SK-N-SH (cell line): ENCODE measurements around the gene CAND1. TPM values are rescaled to one million over a fixed set of nuclear protein-coding genes. Genes with fewer than 3 reads are reported as not detected.

Source experiments
- CTCF ChIA-PET: fragments of 300-600, 350-600 bp; formaldehyde crosslinking; extraction: SDS; loops from one replicate; lab custom pipeline; 2021; lab: Yijun Ruan, JAX
- POLR2A ChIA-PET: fragments of 350-600 bp; sonication (Branson Sonifier 250); formaldehyde crosslinking; extraction: SDS; loops from one replicate; lab custom pipeline; 2020; ENCODE audit warnings: antibody characterized with exemption, inconsistent platforms; lab: Yijun Ruan, JAX
- DNase-seq: peaks from one replicate; pipeline ENCODE4 v3.0.0; 2012
- H2AFZ ChIP-seq: fragments of 200-600 bp; sonication (generic); 2 replicates; pipeline ENCODE4 v1.8.1; 2016; ENCODE audit warnings: antibody characterized with exemption, mild to moderate bottlenecking, low read depth
- H3F3A ChIP-seq: fragments of 200-600 bp; sonication (generic); replicated peaks from 2 replicates; pipeline ENCODE3; 2016; ENCODE audit warnings: antibody characterized with exemption, mild to moderate bottlenecking; ENCODE audit not compliant: insufficient read depth
- H3K27ac ChIP-seq, 2 experiments: fragments of 200-500 bp in 1 of 2; fragments of 200-600 bp in 1 of 2; sonication (Bioruptor generic) in 1 of 2; sonication (generic), shearing (Covaris generic) in 1 of 2; 2 replicates each; pipeline versions ENCODE4 v1.5.1 to v1.6.1; 2014 to 2016; ENCODE audit warnings: low read depth in 2 of 2, inconsistent platforms in 1 of 2, low read length in 1 of 2, mild to moderate bottlenecking in 1 of 2, mixed read lengths in 1 of 2
- H3K27me3 ChIP-seq: fragments of 200-600 bp; sonication (generic), shearing (Covaris generic); 2 replicates; pipeline ENCODE4 v1.6.1; 2016; ENCODE audit warnings: mixed run types; ENCODE audit not compliant: insufficient read depth
- H3K36me3 ChIP-seq, 2 experiments: fragments of 200-500 bp in 1 of 2; fragments of 200-600 bp in 1 of 2; sonication (Bioruptor generic) in 1 of 2; sonication (generic) in 1 of 2; replicated peaks in 1 of 2; 2 replicates each; pipeline versions ENCODE3 to v1.5.1; 2014 to 2016; ENCODE audit warnings: low read length in 1 of 2, mild to moderate bottlenecking in 1 of 2; ENCODE audit not compliant: insufficient read depth in 2 of 2, control insufficient read depth in 1 of 2
- H3K4me1 ChIP-seq, 2 experiments: fragments of 200-500 bp in 1 of 2; fragments of 200-600 bp in 1 of 2; sonication (Bioruptor generic) in 1 of 2; sonication (generic), shearing (Covaris generic) in 1 of 2; 2 replicates each; pipeline versions ENCODE4 v1.5.1 to v1.6.1; 2014 to 2016; ENCODE audit warnings: low read depth in 1 of 2, low read length in 1 of 2, mixed run types in 1 of 2; ENCODE audit not compliant: insufficient read depth in 2 of 2, control insufficient read depth in 1 of 2
- H3K4me2 ChIP-seq: fragments of 200-600 bp; sonication (generic), shearing (Covaris generic); 2 replicates; pipeline ENCODE4 v1.6.1; 2017; ENCODE audit warnings: mixed run types
- H3K4me3 ChIP-seq, 2 experiments: fragments of 200-500 bp in 1 of 2; fragments of 200-600 bp in 1 of 2; sonication (Bioruptor generic) in 1 of 2; sonication (generic), shearing (Covaris generic) in 1 of 2; 2 replicates each; pipeline versions ENCODE4 v1.5.1 to v1.8.1; 2014 to 2016; ENCODE audit warnings: low read depth in 2 of 2, inconsistent platforms in 1 of 2, low read length in 1 of 2, mild to moderate bottlenecking in 1 of 2, mixed read lengths in 1 of 2, moderate library complexity in 1 of 2
- H3K79me2 ChIP-seq: fragments of 200-600 bp; sonication (generic); 2 replicates; pipeline ENCODE4 v1.8.1; 2017; ENCODE audit warnings: mild to moderate bottlenecking; ENCODE audit not compliant: insufficient read depth
- H3K9ac ChIP-seq: fragments of 200-600 bp; sonication (generic); 2 replicates; pipeline ENCODE4 v1.6.1; 2017; ENCODE audit warnings: mixed run types
- H3K9me2 ChIP-seq: fragments of 200-600 bp; sonication (generic); 2 replicates; pipeline ENCODE4 v1.6.1; 2017; ENCODE audit warnings: mixed run types
- H3K9me3 ChIP-seq: fragments of 200-600 bp; sonication (generic); 2 replicates; pipeline ENCODE4 v1.6.1; 2017; ENCODE audit warnings: mixed run types, mild to moderate bottlenecking, moderate library complexity
- H4K20me1 ChIP-seq: fragments of 200-600 bp; sonication (generic); 2 replicates; pipeline ENCODE4 v1.6.1; 2017; ENCODE audit warnings: mild to moderate bottlenecking, mixed run types; ENCODE audit not compliant: insufficient read depth
- ELF1 ChIP-seq: IDR thresholded peaks from 2 replicates; pipeline ENCODE4 v1.4.0; 2012
- FOSL2 ChIP-seq: IDR thresholded peaks from 2 replicates; pipeline ENCODE4 v1.4.0; 2012; ENCODE audit warnings: low read depth, mild to moderate bottlenecking, moderate library complexity, borderline replicate concordance
- MXI1 ChIP-seq: IDR thresholded peaks from 2 replicates; pipeline ENCODE4 v1.6.1; 2012; ENCODE audit warnings: mild to moderate bottlenecking, low read depth, low read length, improper control_type of control experiment
- RCOR1 ChIP-seq: fragments of 150-350 bp; IDR thresholded peaks from 2 replicates; pipeline ENCODE4 v1.6.1; 2017; ENCODE audit warnings: antibody characterized with exemption, low read length
- RFX5 ChIP-seq: IDR thresholded peaks from 2 replicates; pipeline ENCODE4 v1.6.1; 2012; ENCODE audit warnings: mild to moderate bottlenecking, improper control_type of control experiment, low read length
- SIN3A ChIP-seq: IDR thresholded peaks from 2 replicates; pipeline ENCODE4 v1.6.1; 2012; ENCODE audit warnings: low read depth, mild to moderate bottlenecking, low read length, moderate library complexity, borderline replicate concordance
- YY1 ChIP-seq: IDR thresholded peaks from 2 replicates; pipeline ENCODE4 v1.4.0; 2012; ENCODE audit warnings: low read depth, mild to moderate bottlenecking
- WGBS: methylation state at CpG from one replicate; pipeline ENCODE4 v1.1.6; 2017; ENCODE audit warnings: low lambda C conversion rate; 5-methylcytosine and 5-hydroxymethylcytosine counted together
- polyA plus RNA-seq, 3 experiments: library from polyadenylated mRNA; depleted of rRNA; stranded (reverse); fragments of >200 nt; gene quantifications; 2 replicates each; pipeline ENCODE4 v1.2.3, GENCODE V29; 2012
- TF ChIP-seq, protein P1 (sequence below): fragments of 200-600 bp; sonication (generic); IDR thresholded peaks from 2 replicates; pipeline ENCODE4 v1.6.1; 2017; ENCODE audit warnings: antibody characterized with exemption, mild to moderate bottlenecking, moderate library complexity
- TF ChIP-seq, protein P2 (sequence below): IDR thresholded peaks from 2 replicates; pipeline ENCODE4 v1.4.0; 2012; ENCODE audit warnings: low read depth, borderline replicate concordance
- TF ChIP-seq, protein P3 (sequence below): IDR thresholded peaks from 2 replicates; pipeline ENCODE4 v1.6.1; 2012; ENCODE audit warnings: mild to moderate bottlenecking, low read depth, low read length, moderate library complexity
- TF ChIP-seq, protein P4 (sequence below): IDR thresholded peaks from 2 replicates; pipeline ENCODE4; 2012
- TF ChIP-seq, protein P5 (sequence below): fragments of 150-350 bp; IDR thresholded peaks from 2 replicates; pipeline ENCODE4 v1.6.1; 2016; ENCODE audit warnings: mild to moderate bottlenecking, low read depth, low read length

CAND1 gene
- polyA plus RNA-seq, 1 of the 3 experiments (the other 2 are of a cell fraction), result 17.4 TPM

DNA sequence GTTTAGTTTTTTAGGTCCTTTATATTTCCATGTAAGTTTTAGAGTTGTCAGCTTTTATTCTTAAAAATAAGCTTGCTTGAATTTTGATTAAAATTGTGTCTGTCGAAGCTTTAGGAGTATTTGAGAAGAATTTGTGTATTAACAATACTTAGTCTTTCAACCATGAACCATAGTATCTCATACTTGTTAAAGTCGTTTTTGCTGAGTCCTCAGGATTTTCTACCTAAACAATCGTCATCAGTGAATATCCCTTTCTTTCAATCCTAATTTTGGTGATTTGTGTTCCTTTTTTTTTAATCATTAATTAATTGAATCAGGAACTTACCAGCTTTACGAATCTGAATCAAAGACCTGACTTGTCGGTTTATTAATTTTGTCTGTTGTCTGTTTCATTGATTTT lies 18.2 kb downstream of the CAND1 start:
- H3K79me2 ChIP-seq, result peaks cover 100% of the 10 kb centered on the region
- no peak overlapping the region for H3K4me3 ChIP-seq
- DNase-seq, result no peak
- WGBS, result 98% methylated on average over 5 of the region's 5 CpGs
- POLR2A ChIA-PET, result no interaction called here
- peaks cover 24 to 54% of the 10 kb centered on the region in 2 experiments for H3K36me3 ChIP-seq
- no peak overlapping the region for H2AFZ ChIP-seq
- H3K4me1 ChIP-seq, result no peaks in the 10 kb centered on the region
- TF ChIP-seq, protein P1, sequence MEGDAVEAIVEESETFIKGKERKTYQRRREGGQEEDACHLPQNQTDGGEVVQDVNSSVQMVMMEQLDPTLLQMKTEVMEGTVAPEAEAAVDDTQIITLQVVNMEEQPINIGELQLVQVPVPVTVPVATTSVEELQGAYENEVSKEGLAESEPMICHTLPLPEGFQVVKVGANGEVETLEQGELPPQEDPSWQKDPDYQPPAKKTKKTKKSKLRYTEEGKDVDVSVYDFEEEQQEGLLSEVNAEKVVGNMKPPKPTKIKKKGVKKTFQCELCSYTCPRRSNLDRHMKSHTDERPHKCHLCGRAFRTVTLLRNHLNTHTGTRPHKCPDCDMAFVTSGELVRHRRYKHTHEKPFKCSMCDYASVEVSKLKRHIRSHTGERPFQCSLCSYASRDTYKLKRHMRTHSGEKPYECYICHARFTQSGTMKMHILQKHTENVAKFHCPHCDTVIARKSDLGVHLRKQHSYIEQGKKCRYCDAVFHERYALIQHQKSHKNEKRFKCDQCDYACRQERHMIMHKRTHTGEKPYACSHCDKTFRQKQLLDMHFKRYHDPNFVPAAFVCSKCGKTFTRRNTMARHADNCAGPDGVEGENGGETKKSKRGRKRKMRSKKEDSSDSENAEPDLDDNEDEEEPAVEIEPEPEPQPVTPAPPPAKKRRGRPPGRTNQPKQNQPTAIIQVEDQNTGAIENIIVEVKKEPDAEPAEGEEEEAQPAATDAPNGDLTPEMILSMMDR, result no peak
- TF ChIP-seq, protein P2, sequence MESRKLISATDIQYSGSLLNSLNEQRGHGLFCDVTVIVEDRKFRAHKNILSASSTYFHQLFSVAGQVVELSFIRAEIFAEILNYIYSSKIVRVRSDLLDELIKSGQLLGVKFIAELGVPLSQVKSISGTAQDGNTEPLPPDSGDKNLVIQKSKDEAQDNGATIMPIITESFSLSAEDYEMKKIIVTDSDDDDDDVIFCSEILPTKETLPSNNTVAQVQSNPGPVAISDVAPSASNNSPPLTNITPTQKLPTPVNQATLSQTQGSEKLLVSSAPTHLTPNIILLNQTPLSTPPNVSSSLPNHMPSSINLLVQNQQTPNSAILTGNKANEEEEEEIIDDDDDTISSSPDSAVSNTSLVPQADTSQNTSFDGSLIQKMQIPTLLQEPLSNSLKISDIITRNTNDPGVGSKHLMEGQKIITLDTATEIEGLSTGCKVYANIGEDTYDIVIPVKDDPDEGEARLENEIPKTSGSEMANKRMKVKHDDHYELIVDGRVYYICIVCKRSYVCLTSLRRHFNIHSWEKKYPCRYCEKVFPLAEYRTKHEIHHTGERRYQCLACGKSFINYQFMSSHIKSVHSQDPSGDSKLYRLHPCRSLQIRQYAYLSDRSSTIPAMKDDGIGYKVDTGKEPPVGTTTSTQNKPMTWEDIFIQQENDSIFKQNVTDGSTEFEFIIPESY, result no peak
- TF ChIP-seq FOSL2 (no peak), YY1 (no peak), MXI1 (no peak), ELF1 (no peak), RCOR1 (no peak), SIN3A (no peak), RFX5 (no peak)
- TF ChIP-seq, protein P3, sequence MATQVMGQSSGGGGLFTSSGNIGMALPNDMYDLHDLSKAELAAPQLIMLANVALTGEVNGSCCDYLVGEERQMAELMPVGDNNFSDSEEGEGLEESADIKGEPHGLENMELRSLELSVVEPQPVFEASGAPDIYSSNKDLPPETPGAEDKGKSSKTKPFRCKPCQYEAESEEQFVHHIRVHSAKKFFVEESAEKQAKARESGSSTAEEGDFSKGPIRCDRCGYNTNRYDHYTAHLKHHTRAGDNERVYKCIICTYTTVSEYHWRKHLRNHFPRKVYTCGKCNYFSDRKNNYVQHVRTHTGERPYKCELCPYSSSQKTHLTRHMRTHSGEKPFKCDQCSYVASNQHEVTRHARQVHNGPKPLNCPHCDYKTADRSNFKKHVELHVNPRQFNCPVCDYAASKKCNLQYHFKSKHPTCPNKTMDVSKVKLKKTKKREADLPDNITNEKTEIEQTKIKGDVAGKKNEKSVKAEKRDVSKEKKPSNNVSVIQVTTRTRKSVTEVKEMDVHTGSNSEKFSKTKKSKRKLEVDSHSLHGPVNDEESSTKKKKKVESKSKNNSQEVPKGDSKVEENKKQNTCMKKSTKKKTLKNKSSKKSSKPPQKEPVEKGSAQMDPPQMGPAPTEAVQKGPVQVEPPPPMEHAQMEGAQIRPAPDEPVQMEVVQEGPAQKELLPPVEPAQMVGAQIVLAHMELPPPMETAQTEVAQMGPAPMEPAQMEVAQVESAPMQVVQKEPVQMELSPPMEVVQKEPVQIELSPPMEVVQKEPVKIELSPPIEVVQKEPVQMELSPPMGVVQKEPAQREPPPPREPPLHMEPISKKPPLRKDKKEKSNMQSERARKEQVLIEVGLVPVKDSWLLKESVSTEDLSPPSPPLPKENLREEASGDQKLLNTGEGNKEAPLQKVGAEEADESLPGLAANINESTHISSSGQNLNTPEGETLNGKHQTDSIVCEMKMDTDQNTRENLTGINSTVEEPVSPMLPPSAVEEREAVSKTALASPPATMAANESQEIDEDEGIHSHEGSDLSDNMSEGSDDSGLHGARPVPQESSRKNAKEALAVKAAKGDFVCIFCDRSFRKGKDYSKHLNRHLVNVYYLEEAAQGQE, result no peak
- TF ChIP-seq, protein P4, sequence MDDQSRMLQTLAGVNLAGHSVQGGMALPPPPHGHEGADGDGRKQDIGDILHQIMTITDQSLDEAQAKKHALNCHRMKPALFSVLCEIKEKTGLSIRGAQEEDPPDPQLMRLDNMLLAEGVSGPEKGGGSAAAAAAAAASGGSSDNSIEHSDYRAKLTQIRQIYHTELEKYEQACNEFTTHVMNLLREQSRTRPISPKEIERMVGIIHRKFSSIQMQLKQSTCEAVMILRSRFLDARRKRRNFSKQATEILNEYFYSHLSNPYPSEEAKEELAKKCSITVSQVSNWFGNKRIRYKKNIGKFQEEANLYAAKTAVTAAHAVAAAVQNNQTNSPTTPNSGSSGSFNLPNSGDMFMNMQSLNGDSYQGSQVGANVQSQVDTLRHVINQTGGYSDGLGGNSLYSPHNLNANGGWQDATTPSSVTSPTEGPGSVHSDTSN, result no peak
- TF ChIP-seq, protein P5, sequence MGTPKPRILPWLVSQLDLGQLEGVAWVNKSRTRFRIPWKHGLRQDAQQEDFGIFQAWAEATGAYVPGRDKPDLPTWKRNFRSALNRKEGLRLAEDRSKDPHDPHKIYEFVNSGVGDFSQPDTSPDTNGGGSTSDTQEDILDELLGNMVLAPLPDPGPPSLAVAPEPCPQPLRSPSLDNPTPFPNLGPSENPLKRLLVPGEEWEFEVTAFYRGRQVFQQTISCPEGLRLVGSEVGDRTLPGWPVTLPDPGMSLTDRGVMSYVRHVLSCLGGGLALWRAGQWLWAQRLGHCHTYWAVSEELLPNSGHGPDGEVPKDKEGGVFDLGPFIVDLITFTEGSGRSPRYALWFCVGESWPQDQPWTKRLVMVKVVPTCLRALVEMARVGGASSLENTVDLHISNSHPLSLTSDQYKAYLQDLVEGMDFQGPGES, result no peak
- TF ChIP-seq, all 33 proteins: peak for 0
- H3K9me3 ChIP-seq, result no peaks in the 10 kb centered on the region
- H3F3A ChIP-seq, result peaks cover 10% of the 10 kb centered on the region
- peaks cover 48% of the 10 kb centered on the region for H4K20me1 ChIP-seq
- H3K4me2 ChIP-seq, result no peak overlapping the region
- H3K27ac ChIP-seq, result no peak overlapping the region
- CTCF ChIA-PET, result no interaction called here
- H3K9ac ChIP-seq, result no peak overlapping the region
- no peaks in the 10 kb centered on the region for H3K27me3 ChIP-seq
- H3K9me2 ChIP-seq, result no peaks in the 10 kb centered on the region
